Cerebellar nuclear complex (tissue), 1 donor: ENCODE measurements around the gene ENPP7.

Experiments
- DNase-seq, 2 experiments: peaks; one replicate each; lab custom pipeline; 2025; lab: John Stamatoyannopoulos, UW

ENPP7 gene, protein sequence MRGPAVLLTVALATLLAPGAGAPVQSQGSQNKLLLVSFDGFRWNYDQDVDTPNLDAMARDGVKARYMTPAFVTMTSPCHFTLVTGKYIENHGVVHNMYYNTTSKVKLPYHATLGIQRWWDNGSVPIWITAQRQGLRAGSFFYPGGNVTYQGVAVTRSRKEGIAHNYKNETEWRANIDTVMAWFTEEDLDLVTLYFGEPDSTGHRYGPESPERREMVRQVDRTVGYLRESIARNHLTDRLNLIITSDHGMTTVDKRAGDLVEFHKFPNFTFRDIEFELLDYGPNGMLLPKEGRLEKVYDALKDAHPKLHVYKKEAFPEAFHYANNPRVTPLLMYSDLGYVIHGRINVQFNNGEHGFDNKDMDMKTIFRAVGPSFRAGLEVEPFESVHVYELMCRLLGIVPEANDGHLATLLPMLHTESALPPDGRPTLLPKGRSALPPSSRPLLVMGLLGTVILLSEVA

GRCh38 chr17:79730769-79731483, at the start of gene ENPP7:
Gene ENPP7 (plus strand): TSS chr17:79730943. CDS start chr17:79731140, 197 bp downstream.
- DNase-seq = no peak

DNA sequence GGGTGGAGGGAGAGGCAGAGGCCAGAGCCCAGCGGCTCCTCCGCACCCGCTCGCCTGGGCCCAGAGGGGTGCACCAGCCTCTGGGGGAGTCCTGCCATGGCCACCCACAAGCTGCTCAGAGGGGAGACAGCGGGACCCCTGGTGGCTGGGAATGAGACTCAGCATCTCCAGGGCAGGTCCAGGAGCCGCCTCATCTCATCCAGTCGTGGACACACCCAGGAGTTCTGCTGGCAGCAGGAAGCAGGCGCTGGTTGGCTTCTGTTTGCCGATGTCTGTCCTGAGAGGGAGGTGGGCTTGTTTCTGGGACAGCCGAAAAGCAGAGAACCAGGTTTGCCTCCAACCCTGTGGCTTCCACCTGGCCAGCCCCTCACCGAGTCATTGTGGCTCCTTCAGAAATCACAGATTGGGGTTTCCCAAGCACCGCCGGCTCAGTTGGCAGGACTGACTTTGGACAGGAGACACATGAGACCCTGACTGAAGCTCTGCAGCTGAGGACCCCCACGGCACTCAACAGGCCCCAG, 49.6 kb upstream of the ENPP7 start:
- no peak for DNase-seq

DNA sequence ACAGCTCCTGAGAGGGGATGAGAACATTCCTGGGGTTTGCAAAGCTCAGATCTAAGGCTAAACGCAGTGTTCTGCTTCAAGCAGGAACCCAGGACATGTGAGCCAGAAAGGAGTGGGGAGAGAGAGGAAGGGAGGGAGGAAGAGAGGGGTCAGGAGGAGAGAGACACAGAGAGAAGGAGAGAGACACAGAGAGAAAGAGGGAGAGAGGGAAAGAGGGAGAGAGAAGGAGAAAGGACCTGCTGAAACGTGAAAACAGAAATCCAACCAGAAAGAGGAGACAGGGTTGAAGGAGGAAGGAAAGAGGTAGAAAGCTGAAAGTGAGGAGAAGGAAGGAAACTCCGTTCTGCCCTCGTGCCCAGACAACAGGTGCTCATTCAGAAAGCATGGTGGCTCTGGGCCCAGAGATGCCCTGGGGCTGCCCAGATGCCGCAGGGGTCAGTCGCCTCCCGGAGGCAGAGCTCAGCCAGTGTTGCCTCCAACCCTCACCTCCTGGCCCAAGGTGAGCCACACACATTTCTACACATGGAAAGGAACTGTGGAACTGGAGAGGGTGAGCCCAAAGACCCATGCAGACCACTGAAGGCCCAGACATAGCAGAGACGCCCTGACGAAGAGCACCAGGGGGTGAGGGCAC, 49.0 kb upstream of the ENPP7 start:
- DNase-seq = no peak

- no peak for DNase-seq
Measured at GRCh38 chr17:79683365-79683764, 47.4 kb upstream of the ENPP7 start.

DNA sequence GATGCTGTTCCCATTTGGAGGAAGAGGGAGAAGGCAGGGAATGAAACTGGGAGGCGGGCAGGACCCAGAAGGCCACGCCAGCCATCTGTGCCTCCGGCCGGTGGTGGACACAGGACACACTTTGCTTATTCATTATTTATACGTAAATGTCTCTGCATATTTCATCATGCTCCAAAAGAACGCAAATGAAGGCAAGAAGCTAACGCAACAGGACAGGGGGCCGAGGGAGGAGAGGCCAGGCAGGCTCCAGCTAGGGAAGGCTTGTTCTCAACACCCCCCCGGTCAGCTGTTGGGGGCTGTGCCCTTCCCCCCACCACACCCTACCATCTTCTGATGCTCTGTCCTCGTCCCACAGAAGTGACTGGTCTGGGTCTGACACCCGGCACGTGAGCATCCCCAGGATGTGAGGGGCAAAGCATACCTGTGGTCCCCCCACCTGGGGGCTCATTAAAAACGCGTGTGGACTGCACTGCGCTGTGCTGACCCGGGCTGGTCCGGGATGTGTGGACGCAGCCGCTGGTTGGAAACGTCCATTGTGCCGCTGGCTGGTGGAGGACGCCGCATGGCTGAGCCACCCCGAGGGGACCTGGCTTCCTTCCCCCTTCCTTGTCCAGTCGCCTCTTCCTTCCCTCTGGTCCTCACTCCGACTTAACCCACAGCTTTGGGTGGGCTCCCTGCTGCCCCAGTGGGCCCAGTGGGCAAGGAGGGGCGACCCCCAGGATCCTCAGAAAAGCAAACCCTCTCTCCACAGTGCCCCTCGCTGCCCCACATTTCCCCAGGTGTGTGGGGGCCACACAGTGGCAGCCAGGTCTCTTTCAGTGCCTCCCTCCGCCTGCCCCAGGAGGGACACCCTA, 46.4 kb upstream of the ENPP7 start:
- no peak for DNase-seq

DNA sequence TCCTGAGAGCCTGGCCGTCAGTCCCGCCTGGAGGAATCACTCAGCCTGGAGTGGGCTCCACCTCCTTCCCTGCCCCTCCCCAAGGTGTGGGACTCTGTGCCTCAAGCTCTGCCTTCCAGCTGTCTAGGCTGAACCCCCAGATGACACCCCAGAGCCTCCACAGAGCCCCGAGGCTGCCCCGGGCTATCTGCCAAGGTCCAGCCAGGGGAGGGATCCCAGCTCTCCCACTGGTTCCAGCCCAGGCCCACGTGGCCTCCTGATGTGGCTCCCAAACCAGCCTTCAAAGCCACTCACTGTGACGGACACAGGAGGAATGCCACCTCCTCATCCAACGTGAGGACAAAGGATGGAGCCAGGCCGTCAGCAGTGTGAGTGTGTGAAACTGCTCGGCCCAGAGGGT, 45.6 kb upstream of the ENPP7 start:
- DNase-seq = no peak

GRCh38 chr17:79686476-79686875, 44.3 kb upstream of the ENPP7 start:
- DNase-seq = no peak

DNA sequence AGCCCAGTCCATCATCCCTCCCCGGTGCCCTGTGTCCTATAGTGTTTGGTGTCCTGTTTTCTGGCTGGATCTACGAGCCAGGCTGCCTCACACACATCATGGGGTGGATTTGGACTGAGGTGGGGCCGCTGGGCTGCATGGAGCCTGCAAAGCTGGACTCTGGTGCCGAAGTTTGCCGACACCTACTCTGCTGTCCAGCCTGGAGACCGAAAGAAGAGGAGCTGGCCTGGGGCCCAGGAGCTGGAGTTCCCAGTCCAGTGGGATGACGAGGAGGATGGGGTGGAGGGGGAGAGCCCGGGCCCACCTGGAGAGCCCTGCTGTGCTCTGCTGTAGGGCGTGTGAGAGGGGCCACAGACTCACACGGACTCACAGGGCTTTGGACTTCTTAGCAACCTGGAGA, 40.3 kb upstream of the ENPP7 start:
- DNase-seq = no peak

DNA sequence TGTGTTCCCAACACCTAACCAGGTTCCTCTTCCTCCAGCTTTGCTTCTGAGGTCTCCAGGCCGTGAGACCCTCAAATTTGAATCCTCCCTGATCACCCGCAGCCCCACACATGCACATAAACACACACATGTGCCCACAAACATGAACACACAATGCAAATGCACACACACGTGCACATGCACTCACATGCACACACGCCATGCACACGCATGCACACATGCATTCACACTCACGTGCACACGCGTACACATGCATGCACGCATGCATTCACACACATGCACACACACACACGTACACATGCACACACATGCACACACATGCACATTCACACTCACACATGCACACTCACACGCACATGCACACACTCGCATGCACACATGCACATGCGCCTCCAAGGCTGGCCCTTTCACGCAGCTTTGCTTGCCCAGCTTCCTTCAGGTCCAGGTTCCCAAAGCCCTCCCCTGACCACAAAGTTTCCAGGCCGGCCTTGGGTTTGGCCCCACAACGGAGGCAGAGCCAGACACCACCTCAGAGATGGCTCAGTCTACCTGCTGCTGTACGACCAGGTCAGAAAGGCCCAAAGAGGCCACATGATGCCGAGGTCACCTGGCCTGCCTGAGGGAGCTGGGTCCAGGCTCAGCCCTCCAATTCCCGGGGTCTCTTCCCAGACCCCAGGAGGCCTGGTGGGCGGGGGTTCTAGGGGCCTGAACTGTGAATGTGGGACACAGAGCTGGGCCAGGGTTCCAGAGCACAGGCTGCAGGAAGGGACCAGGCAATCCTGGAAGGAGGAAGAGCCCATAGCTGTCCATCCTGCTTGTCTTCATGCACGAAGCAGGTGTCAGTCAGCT, 39.5 kb upstream of the ENPP7 start:
- DNase-seq = no peak

GRCh38 chr17:79691931-79692330, 38.8 kb upstream of the ENPP7 start:
- no peak for DNase-seq

GRCh38 chr17:79693419-79693818, 37.3 kb upstream of the ENPP7 start:
- no peak for DNase-seq

- DNase-seq = no peak
Measured at GRCh38 chr17:79695293-79695790, 35.4 kb upstream of the ENPP7 start.

- no peak for DNase-seq
Measured at GRCh38 chr17:79695797-79696609, 34.7 kb upstream of the ENPP7 start.

- DNase-seq = no peak
Measured at GRCh38 chr17:79696610-79696982, 34.1 kb upstream of the ENPP7 start.

- DNase-seq = no peak
Measured at GRCh38 chr17:79698146-79698846, 32.4 kb upstream of the ENPP7 start.

GRCh38 chr17:79699386-79700036, 31.2 kb upstream of the ENPP7 start:
- no peak for DNase-seq

DNA sequence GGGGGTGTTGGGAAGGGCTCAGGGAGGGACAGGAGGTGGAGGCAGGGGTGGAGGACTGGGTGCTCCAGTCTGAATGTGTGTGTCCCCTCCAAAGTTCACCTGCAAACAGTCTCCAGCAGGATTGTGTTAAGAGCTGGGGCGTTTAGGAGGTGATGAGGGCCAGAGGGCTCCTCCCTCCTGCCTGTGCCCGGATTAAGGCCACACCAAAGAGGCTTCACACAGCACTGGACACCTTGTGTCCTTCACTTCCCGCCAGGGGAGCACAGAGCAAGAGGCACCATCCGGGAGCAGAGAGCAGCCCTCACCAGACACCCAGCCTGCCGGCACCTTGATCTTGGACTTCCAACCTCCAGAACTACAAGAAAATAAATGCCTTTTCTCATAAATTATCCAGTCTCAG, 30.2 kb upstream of the ENPP7 start:
- no peak for DNase-seq

DNA sequence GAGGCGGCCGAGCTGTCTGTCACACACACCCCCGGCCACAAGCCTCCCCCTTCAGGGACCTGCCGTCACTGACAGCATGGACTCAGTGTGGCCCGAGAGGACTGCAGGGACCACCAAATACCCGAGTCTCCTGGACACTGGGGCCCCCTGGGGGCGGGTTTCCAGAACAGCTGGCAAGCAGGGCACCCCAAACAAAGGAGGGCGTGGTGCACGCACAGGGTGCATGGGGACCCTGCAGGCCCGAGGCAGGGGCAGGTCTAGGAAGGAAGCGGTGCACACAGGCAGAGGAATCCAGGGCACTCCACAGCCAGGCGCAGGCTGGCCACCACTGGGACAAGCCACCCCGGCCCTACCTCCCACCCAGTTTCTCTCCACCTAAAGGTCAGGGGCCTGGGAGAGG, 28.7 kb upstream of the ENPP7 start:
- no peak for DNase-seq
